Esophagus squamous epithelium (tissue), 5 donors: ENCODE data around the gene UNC13D. TPM values are rescaled to one million over a fixed set of nuclear protein-coding genes. Genes with fewer than 3 reads are reported as not detected.
"Not testable (repeated sequence)": the region's sequence is repeated elsewhere in the genome, so short reads cannot be mapped to it uniquely, and the experiment has no call there.

ENCODE experiments used
- DNase-seq: peaks from one replicate; lab custom pipeline; 2025; lab: John Stamatoyannopoulos, UW
- H3K27ac ChIP-seq, 4 donors: fragments of 200-600 bp; sonication (generic); one replicate each; pipeline ENCODE4 v1.5.1; 2016 to 2019; ENCODE audit warnings: mild to moderate bottlenecking in 1 of 4
- H3K27me3 ChIP-seq, 4 donors: fragments of 200-600 bp; sonication (generic); 1 replicate in 3 of 4; 2 replicates in 1 of 4; pipeline versions ENCODE4 v1.5.1 to v1.6.0; 2017 to 2021; ENCODE audit warnings: antibody characterized with exemption in 1 of 4
- H3K36me3 ChIP-seq, 3 donors: fragments of 200-600 bp; sonication (generic); one replicate each; pipeline ENCODE4 v1.5.1; 2016 to 2019
- H3K4me1 ChIP-seq, 3 donors: fragments of 200-600 bp; sonication (generic); one replicate each; pipeline ENCODE4 v1.5.1; 2017 to 2019
- H3K4me3 ChIP-seq, 4 donors: fragments of 200-600 bp; sonication (generic); 1 replicate in 3 of 4; 2 replicates in 1 of 4; pipeline ENCODE4 v1.5.1; 2016 to 2019; ENCODE audit warnings: mild to moderate bottlenecking in 2 of 4, moderate library complexity in 1 of 4
- H3K9me3 ChIP-seq, 3 donors: fragments of 200-600 bp; sonication (generic); one replicate each; pipeline ENCODE4 v1.5.1; 2016 to 2019
- POLR2A ChIP-seq, 4 donors: fragments of 450-650 bp; IDR thresholded peaks; one replicate each; pipeline ENCODE4 v1.6.1; 2017; ENCODE audit warnings: antibody characterized with exemption in 4 of 4, mild to moderate bottlenecking in 4 of 4, moderate library complexity in 3 of 4
- WGBS, 2 donors: methylation state at CpG; one replicate each; pipeline ENCODE4 v1.1.5; 2018; 5-methylcytosine and 5-hydroxymethylcytosine counted together
- intact Hi-C: fragments of 100-400 bp; cut with DNase I; formaldehyde crosslinking; loops from one replicate; pipeline ENCODE4 v1.15.0; 2022
- total RNA-seq, 4 donors: library from RNA; depleted of rRNA; stranded (reverse); fragments of >200 nt; gene quantifications; one replicate each; pipeline ENCODE4 v1.1.0, GENCODE V29; 2016
- TF ChIP-seq, protein P1 (sequence below), 6 experiments: fragments of 450-650 bp in 4 of 6; fragments of 200-600 bp in 2 of 6; sonication (generic) in 2 of 6; IDR thresholded peaks; one replicate each; pipeline ENCODE4 v1.5.1; 2016 to 2019; ENCODE audit warnings: antibody characterized with exemption in 6 of 6, mild to moderate bottlenecking in 4 of 6, moderate library complexity in 4 of 6
- donor health status: DM: yes; HTN: yes; CAD: no.

Gene UNC13D
- total RNA-seq, 4 donors from 2014 or later, result 16.5 to 21.5 (median 16.9) TPM

DNA sequence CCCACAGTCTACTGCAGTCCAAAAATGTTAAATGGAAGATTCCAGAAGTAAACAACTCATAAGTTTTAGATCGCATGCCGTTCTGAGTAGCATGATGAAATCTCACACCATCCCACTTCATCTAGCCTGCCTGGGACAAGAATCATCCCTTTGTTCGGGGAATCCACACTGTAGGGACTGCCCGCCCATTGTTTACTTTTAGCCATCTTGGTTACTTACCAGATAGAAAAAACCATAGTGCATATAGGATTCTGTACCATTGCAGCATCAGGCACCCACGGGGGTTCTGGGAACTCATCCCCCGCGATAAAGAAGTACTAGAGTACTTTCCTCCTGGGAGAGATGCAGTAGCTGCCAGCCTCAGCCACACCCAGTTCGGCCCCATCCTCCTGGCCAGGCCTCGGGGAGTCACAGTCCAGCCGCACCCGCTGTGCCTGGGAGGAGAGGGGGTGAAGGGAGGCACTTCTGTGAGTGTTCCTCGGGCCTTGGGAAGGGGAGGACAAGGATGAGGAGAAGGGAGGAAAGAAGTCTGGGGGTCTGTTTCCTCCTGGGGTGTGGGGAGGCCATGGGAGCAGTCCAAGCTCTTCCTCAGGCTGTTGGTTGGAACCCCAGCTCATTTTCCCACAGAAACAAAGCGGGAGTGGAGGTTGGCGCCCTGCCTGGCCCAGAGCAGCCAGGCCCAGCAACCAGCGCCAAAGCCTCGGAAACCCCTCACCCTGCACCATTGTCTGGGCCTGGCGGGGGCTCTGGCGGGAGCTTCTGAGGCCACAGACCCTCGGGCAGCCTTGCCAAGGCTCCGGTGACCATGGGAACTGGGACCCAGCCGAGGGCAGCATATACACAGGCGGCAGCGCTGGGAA, 25.3 kb upstream of the UNC13D start:
- Histone ChIP-seq H3K9me3 (no peaks in the 10 kb centered on the region), H3K27ac (peak overlapping the region; percentile 69 to 98 (median 96)), H3K27me3 (no peaks in the 10 kb centered on the region), H3K4me1 (peaks cover 32 to 76% (median 67%) of the 10 kb centered on the region in 3 donors), H3K36me3 (peaks cover 2 to 10% (median 8%) of the 10 kb centered on the region in 3 donors), H3K4me3 (peak overlapping the region in 3 of 4 donors; percentile 14 to 60 (median 33))
- WGBS, 2 donors, result 30% methylated on average over 11 to 13 of the region's 23 CpGs
- no peak for DNase-seq
- peak in 1 of 4 donors; percentile 7 for TF ChIP-seq POLR2A (IDR thresholded peaks at IDR 0.05)
- TF ChIP-seq, protein P1, sequence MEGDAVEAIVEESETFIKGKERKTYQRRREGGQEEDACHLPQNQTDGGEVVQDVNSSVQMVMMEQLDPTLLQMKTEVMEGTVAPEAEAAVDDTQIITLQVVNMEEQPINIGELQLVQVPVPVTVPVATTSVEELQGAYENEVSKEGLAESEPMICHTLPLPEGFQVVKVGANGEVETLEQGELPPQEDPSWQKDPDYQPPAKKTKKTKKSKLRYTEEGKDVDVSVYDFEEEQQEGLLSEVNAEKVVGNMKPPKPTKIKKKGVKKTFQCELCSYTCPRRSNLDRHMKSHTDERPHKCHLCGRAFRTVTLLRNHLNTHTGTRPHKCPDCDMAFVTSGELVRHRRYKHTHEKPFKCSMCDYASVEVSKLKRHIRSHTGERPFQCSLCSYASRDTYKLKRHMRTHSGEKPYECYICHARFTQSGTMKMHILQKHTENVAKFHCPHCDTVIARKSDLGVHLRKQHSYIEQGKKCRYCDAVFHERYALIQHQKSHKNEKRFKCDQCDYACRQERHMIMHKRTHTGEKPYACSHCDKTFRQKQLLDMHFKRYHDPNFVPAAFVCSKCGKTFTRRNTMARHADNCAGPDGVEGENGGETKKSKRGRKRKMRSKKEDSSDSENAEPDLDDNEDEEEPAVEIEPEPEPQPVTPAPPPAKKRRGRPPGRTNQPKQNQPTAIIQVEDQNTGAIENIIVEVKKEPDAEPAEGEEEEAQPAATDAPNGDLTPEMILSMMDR (IDR thresholded peaks at IDR 0.05), result no peak
- intact Hi-C loops, result no loop called here

DNA sequence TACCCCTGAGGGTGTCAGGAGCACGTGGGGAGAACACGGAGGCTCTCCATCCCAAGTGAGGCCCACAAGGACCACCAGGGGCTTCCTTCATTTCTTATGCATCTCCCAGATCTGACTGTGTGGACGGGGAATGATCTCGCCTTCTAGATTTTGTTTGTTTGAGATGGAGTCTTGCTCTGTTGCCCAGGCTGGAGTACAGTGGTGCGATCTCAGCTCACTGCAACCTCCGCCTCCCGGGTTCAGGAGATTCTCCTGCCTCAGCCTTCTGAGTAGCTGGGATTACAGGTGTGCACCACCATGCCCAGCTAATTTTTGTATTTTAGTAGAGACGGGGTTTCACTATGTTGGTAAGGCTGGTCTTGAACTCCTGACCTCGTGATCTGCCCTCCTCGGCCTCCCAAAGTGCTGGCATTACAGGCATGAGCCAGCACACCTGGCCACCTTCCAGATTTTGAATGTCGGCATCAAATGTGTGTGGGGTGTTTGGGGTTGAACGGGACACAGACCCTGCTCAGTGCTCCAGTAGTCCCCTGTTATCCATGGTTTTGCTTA, 24.6 kb upstream of the UNC13D start:
- H3K9me3 ChIP-seq, DNase-seq, intact Hi-C loops, H3K27me3 ChIP-seq, H3K36me3 ChIP-seq: not testable (repeated sequence)
- H3K4me3 ChIP-seq, result peak overlapping the region in 1 of 4 donors; percentile 60
- peak overlapping the region; percentile 69 to 98 (median 96) for H3K27ac ChIP-seq
- WGBS, 2 donors, result 80 to 93% methylated on average over 2 to 10 of the region's 12 CpGs
- peaks cover 32 to 76% (median 67%) of the 10 kb centered on the region in 3 donors for H3K4me1 ChIP-seq

DNA sequence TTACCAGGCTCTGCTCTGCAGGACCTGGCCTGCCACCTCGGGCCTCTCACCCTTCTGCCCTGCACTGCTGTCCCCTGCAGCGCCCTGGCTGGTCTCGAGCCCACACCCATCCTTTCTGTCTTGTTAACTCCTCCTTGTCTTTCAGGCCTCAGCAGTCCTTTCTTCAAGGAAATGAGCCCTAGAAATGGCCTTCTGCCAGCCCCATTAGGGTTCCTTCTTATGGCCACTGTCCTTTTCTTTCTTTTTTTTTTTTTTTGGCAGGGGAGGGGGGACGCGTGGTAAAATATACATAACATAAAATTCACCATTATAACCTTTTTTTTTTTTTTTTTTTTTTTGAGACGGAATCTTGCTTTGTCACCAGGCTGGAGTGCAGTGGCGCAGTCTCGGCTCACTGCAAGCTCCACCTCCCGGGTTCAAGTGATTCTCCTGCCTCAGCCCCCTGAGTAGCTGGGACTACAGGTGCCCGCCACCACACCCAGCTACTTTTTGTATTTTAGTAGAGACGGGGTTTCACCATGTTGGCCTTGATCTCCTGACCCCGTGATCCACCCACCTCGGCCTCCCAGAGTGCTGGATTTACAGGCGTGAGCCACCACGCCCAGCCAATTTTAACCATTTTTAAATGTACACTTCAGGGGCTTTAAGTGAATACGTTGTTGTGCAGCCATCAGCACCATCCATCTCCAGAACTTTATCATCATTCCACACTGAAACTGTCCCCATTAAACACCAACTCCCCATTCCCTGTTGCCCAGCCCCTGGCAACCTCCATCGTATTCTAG, 21.4 kb upstream of the UNC13D start:
- H3K36me3 ChIP-seq, H3K27me3 ChIP-seq, DNase-seq, H3K4me3 ChIP-seq, intact Hi-C loops, H3K9me3 ChIP-seq: not testable (repeated sequence)
- peak overlapping the region; percentile 66 to 81 (median 72) for H3K27ac ChIP-seq
- peaks cover 19 to 63% (median 46%) of the 10 kb centered on the region in 3 donors for H3K4me1 ChIP-seq
- 72 to 76% methylated on average over 13 to 17 of the region's 17 CpGs for WGBS, 2 donors

DNA sequence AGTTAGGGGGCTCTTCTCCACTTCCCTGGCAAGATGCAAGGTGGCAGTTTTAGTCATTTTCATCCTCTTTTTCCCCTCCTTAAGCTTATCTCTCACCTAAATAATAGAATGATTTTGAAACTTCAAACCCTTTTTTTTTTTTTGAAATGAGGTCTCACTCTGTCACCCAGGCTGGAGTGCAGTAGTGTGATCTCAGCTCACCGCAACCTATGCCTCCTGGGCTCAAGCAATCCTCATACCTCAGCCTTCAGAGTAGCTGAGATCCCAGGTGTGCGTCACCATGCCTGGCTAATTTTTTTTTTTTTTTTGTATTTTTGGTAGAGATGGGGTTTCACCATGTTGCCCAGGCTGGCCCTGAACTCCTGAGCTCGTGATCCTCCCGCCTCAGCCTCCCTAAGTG, 20.7 kb upstream of the UNC13D start:
- H3K27me3 ChIP-seq, H3K36me3 ChIP-seq, H3K4me3 ChIP-seq, H3K9me3 ChIP-seq, intact Hi-C loops, DNase-seq: not testable (repeated sequence)
- WGBS, 2 donors, result 47 to 71% methylated on average over 3 to 4 of the region's 4 CpGs
- peak overlapping the region; percentile 66 to 87 (median 77) for H3K27ac ChIP-seq
- H3K4me1 ChIP-seq, result peaks cover 15 to 56% (median 39%) of the 10 kb centered on the region in 3 donors

DNA sequence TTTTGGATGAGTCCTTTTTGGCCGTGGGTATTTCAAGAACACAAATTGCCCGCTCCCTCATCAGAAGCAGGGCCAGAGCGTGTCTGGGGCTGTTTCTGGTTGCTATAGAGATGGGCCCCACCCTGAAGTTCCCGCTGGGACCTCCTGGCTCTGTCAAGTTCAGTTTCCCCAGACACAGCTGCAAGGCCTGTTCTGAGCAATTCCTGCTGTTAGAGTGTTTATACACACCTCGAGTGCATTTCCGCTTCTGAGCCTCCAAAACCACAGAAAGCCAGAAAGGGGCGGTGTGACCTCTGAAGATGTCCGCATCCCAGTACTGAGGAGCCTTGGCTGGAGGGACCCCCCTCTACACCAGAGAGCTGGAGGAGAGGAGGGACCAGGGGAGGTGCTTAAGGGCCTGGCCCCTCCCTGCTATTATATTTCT, 20.3 kb upstream of the UNC13D start:
- H3K27ac ChIP-seq, result peak overlapping the region; percentile 66 to 87 (median 77)
- peak overlapping the region in 1 of 4 donors; percentile 0 for H3K4me3 ChIP-seq
- TF ChIP-seq, protein P1 (IDR thresholded peaks at IDR 0.05), result peak in 1 of 6 experiments; percentile 22
- no peak for TF ChIP-seq POLR2A (IDR thresholded peaks at IDR 0.05)
- WGBS, 2 donors, result 0 to 13% methylated on average over 3 of the region's 8 CpGs
- no peaks in the 10 kb centered on the region for H3K9me3 ChIP-seq
- no peak for DNase-seq
- intact Hi-C loops, result no loop called here
- H3K4me1 ChIP-seq, result peaks cover 12 to 52% (median 35%) of the 10 kb centered on the region in 3 donors
- no peaks in the 10 kb centered on the region for H3K27me3 ChIP-seq
- no peaks in the 10 kb centered on the region for H3K36me3 ChIP-seq

DNA sequence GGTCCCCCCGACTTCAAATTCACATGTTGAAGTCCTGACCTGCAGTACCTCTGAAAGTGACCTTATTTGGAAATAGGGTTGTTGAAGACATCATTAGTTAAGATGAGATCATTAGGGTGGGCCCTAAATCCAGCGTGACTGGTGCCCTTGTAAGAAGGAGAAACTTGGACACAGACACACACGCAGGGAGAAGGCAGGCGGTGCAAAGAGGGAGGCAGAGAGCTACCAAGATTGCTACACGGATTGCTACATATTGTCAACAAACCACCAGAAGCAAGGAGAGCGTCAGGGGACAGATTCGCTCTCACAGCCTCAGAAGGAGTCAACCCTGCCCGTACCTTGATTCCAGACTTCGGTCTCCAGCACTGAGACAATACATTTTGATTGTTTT, 17.7 kb upstream of the UNC13D start:
- WGBS, 2 donors, result 64% methylated on average over 9 of the region's 9 CpGs
- no peak for DNase-seq
- TF ChIP-seq, protein P1 (IDR thresholded peaks at IDR 0.05), result no peak
- TF ChIP-seq POLR2A (IDR thresholded peaks at IDR 0.05), result peak in 1 of 4 donors; percentile 25
- intact Hi-C loops, result no loop called here
- Histone ChIP-seq H3K36me3 (no peaks in the 10 kb centered on the region), H3K4me1 (peaks cover 12 to 56% (median 27%) of the 10 kb centered on the region in 3 donors), H3K4me3 (no peak overlapping the region), H3K9me3 (no peaks in the 10 kb centered on the region), H3K27me3 (no peaks in the 10 kb centered on the region), H3K27ac (peak overlapping the region; percentile 43 to 81 (median 72))

DNA sequence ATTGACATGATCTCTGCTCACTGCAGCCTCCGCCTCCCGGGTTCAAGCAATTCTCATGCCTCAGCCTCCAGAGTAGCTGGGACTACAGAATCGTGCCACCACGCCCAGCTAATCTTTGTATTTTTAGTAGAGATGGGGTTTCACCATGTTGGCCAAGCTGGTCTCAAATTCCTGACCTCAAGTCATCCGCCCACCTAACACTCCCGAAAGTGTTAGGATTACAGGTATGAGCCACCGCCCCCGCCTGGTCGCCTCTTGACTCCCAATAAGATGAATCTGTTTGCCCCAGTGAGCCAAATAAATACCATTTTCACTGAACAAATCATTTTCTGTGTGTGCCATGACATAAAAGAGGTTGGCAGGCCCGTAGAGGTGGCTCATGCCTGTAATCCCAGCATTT, 15.2 kb upstream of the UNC13D start:
- intact Hi-C loops, H3K9me3 ChIP-seq: not testable (repeated sequence)

More for the DNA sequence above, 15.2 kb upstream of the UNC13D start:
- Histone ChIP-seq H3K27ac (peak overlapping the region; percentile 39 to 72 (median 41)), H3K4me1 (peaks cover 10 to 60% (median 25%) of the 10 kb centered on the region in 3 donors)
- not testable (repeated sequence) for H3K36me3 ChIP-seq, H3K27me3 ChIP-seq, H3K4me3 ChIP-seq, DNase-seq
- WGBS, 2 donors, result 64 to 66% methylated on average over 10 of the region's 10 CpGs
